T-helper 2 cell treated with Interferon-gamma antibody and Interleukin-4, amounts not matched to agents 100 ng/mL and 5 ng/mL, for 36 hours (primary cell): ENCODE measurements around the gene LAMA4. TPM values are rescaled to one million over a fixed set of nuclear protein-coding genes. Genes with fewer than 3 reads are reported as not detected.
"Not testable (repeated sequence)": the region's sequence is repeated elsewhere in the genome, so short reads cannot be mapped to it uniquely, and the experiment has no call there.

Experiments
- intact Hi-C: fragments of 100-400 bp; cut with micrococcal nuclease; formaldehyde crosslinking; loops from one replicate; pipeline ENCODE4 v1.15.1; 2023
- total RNA-seq: library from RNA; stranded (reverse); gene quantifications from 2 replicates; pipeline ENCODE4 v1.2.3, GENCODE V29; 2022

LAMA4 gene
- total RNA-seq, 1 donor from 2014 or later, result not detected

GRCh38 chr6:112106562-112106961 is 147.8 kb downstream of the LAMA4 start:
- intact Hi-C loops, result no loop called here

- intact Hi-C loops, result not testable (repeated sequence)
These were observed 148.3 kb downstream of the LAMA4 start for GRCh38 chr6:112106026-112106425.

- intact Hi-C loops, result no loop called here
These were observed 153.8 kb downstream of the LAMA4 start for GRCh38 chr6:112100561-112100960.

GRCh38 chr6:112096901-112097300 is 157.5 kb downstream of the LAMA4 start:
- intact Hi-C loops, result no loop called here

DNA sequence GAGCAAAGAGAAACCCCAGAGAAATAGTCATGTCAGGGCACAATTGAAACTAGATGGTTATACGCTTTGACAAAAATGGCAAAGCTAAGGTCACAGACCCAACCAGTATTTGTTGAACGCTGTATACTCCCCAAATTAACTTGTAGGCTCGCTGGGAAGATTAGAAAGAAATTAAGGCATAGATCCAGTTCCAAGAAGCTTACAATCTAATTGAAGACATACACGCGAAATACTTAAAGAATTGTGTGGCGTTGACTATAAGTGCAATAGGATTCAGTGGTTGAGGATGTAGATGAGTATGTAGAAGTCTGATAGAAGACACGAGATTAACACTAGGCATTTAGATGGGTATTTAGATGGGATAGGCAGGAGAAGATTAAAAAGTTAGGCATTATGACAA is 166.5 kb downstream of the LAMA4 start:
- intact Hi-C loops, result loop anchor here (1.0 to 5.0 kb wide), 12 partner anchors 45 to 1884 kb away; partner anchors contain the start of genes AMD1, FYN, HDAC2 and REV3L

DNA sequence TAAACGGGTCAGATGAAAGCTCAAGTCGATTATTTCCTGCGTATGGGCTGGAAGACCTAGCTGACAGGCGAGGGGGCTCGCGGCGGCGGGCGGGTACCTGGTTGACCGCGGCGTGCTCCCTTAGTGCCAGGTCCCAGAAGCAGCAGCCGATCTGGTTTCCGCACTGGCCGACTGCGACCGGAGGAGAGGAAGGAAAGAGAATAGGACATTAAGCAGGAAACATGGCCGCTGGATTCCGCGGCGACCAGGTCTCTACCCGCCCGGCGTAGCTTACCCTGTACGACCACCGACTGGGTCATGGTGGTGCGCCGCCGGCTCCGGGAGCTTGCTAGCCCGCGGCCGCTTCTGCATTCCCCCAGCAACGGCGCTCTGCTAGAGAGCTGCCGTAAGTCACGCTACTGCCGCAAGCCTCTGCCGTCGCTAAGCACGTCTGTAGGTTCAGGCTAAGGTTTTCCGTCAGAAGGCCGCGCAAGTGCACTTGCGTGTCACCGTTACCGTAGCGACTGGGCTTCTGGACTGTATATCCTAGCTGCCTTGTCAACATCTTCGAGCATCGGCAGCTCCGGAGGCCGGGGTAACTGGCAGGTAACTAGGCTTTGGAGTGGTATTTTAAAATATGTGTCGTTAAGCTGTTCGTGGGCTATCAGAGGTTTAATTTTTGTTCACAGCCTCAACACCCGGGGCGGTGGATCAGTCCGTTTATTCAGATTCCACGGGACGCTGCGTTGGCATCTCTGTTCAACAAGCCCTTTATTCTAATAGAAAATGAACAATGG is 167.0 kb downstream of the LAMA4 start, which contains the start of the genes FAM229B and TUBE1:
Gene FAM229B (plus strand): TSS at position 456 of the 776 bp plus-strand sequence. CDS start 11,693 bp downstream, outside the sequence.
Gene TUBE1 (minus strand): TSS at position 347 of the 776 bp plus-strand sequence. CDS start 48 bp downstream, at position 299.
- intact Hi-C loops, result loop anchor here (1.0 to 5.0 kb wide), 12 partner anchors 44 to 1885 kb away; partner anchors contain the start of genes AMD1, FYN, HDAC2 and REV3L

- intact Hi-C loops, result loop anchor here (1.0 to 5.0 kb wide), 12 partner anchors 43 to 1886 kb away; partner anchors contain the start of genes AMD1, FYN, HDAC2 and REV3L
These were observed 167.6 kb downstream of the LAMA4 start for GRCh38 chr6:112086744-112087135.

- intact Hi-C loops, result loop anchor here (2.0 to 5.0 kb wide), 8 partner anchors 93 to 1887 kb away; partner anchors contain the start of genes AMD1, FYN, HDAC2 and SLC16A10
These were observed 168.9 kb downstream of the LAMA4 start for GRCh38 chr6:112085286-112086065.

- intact Hi-C loops, result no loop called here
These were observed 172.8 kb downstream of the LAMA4 start for GRCh38 chr6:112081569-112081968.

- intact Hi-C loops, result no loop called here
These were observed 187.8 kb downstream of the LAMA4 start for GRCh38 chr6:112066606-112067005.

GRCh38 chr6:112065426-112065986 is 188.9 kb downstream of the LAMA4 start:
- intact Hi-C loops, result no loop called here

- intact Hi-C loops, result no loop called here
These were observed 191.4 kb downstream of the LAMA4 start for GRCh38 chr6:112062966-112063365.

DNA sequence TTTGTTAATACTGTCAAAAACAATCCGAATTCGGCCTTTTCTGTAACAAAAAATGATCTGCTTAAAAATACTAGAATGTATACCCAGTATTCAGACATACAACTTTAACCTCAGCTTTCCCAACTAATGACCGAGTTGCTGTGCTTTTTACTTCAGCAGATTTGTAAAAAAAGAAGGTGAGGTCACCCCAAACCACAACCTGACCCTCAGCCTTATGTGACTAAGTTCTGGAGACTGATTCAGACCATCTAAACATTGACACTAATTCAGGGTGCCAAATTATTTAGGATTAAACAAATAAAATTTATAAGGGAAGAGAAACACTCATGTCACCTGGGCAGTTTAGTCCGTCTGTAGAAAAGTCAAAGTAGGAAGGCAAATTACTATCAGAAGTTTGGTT is 192.8 kb downstream of the LAMA4 start:
- intact Hi-C loops, result no loop called here

Other genes with a start within 250 kb of the LAMA4 start
- gene CCN6, start 200.5 kb downstream of the LAMA4 start, total RNA-seq, result not detected in 2 replicates
- gene TUBE1, start 167.1 kb downstream of the LAMA4 start, total RNA-seq, result 15.4 and 17.2 TPM in 2 replicates
- 1.1 and 1.2 TPM in 2 replicates for gene FAM229B, start 167.0 kb downstream of the LAMA4 start, total RNA-seq
- not detected in 2 replicates for gene RFPL4B, start 92.8 kb upstream of the LAMA4 start, total RNA-seq